Activated T-cell treated with anti-CD3 and anti-CD28 coated beads for 48 hours (primary cell): ENCODE measurements around the gene COL1A1.

Experiments used
- DNase-seq: peaks from one replicate; pipeline ENCODE4 v3.0.0-alpha.2; 2020; ENCODE audit warnings: low read depth

Gene COL1A1

DNA sequence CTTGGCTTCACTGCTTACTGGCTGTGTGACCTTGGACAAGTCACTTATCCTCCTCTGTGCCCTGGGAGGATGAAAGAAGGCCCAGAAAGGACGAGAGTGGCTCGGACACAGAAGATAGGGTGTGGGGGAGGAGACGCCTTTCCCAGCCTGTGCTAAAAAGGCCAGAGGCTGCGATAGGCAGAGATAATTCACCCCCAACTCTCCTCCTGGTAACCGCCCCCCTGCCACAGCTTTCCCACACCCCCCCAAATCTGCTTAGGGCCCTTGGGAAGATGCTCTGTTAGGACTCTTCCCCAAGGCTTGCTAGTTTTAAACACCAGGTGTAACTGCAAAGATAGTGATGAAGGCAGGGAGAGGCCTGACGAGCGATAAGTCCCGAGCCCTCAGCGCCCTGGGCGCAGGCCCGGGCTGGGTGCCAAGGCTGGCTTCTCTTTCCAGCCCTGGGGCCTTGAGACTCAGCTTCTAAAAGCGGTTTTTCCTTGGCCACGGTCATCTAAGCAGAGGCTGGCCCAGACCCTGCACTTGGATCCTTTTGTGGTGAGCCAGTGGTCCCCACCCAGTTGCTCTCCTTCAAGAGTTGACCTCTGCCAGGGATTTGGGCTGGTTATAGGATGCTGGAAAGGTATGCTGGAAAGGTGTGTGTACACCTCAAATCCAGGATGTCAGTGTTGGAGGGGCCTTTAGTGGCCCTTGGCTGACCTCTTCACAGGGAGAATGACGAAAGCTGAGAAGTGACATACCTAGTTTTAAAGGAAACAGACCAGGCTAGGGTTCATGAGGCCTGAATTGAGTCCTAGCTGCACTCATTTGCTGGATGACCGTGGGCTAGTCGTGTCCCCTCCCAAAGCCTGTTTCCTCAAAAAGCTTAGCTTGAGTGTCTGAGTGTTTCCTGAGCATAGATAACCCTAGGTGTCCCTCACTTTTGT is 47.5 kb downstream of the COL1A1 start:
- DNase-seq, result no peak

DNA sequence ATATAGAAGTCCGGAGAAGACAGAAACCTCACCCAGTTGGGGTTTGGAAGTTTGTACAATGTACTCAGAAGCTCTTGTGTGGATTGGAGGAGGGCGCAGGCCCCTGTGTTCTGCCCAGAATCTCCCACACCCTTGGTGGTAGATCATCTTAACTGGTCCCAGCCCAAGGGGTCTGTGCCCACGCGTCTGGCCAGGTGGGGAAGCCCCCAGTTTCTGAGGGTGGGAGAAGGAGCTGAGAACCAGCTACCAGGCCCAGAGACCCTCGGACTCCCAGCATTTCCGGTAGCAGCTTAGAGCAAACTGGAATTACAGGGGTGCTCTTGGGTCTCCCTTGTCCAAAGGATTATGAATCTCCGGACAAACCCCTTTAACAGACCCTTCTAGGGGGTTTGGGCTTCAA is 48.7 kb downstream of the COL1A1 start:
- DNase-seq, result no peak

DNA sequence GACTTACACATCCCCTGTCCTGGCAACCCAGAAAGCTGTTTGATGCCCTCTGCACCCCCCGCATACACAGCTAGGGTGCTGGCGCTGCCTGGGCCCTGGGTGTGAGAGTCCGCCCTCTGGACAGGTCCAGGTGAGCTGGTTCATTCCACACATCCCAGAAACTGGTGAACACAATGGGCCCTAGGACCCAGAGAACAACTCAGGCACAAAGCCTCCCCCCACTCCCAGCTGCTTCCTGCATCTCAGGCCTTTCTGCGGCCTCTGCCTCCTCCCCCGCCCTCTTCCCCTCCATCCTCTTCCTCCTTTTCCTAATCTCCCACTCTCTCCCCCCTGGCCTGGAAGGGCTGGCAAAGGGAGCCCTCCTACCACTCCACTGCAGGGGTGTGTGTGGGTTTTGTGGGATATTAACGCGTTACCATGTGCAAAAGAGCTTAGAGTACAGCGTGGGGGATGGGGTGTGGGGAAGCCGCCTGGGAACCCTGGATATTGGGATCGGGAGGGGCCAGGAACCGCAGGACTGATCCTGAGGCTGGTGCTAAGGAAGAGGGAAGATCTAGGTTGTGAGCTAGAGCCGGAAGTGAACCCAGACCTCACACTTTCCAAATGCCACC is 49.4 kb downstream of the COL1A1 start:
- no peak for DNase-seq

DNA sequence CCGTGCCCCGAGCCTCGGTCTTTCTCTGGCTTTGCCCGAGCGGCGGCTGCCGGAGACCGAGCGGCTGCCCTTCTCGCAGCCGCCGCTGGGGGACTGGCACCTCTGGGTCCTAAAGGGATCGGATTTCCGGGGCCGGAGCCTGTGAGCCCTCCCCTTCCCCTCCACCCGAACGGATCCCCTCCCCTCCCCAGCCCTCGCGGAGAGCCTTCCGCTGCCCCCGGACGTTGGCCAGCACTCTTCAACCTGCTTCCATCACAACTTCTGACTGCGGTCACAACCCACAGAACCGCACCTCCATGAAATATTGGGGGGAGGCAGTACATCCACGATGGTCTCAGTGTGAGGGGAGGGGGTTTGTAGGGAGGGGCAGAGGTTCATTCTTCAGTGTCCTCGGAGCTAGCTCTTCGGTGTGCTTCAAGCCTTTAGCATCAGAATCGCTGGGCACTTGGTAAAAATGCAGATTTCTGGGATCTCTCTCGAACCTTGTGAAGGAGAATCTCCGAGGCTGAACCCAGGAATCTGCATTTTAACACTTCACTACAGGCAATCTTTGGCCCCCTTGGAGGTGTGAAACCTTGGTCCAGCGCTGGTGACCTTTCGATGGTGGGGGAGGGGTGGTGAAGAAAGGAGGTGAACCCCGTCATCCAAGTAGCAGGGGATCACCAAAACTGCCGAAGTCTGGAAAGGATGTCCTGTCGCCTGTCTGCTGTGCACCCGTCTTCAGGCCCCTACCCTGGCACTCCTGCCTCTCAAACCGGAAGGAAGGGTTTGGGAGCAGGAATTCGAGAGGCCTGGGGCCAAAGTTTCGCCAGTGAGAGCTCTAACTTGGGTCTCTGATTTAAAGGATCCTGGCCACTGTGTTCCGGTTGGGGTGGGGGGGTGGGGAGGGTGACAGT is 50.1 kb downstream of the COL1A1 start:
- peak; percentile 87 for DNase-seq

DNA sequence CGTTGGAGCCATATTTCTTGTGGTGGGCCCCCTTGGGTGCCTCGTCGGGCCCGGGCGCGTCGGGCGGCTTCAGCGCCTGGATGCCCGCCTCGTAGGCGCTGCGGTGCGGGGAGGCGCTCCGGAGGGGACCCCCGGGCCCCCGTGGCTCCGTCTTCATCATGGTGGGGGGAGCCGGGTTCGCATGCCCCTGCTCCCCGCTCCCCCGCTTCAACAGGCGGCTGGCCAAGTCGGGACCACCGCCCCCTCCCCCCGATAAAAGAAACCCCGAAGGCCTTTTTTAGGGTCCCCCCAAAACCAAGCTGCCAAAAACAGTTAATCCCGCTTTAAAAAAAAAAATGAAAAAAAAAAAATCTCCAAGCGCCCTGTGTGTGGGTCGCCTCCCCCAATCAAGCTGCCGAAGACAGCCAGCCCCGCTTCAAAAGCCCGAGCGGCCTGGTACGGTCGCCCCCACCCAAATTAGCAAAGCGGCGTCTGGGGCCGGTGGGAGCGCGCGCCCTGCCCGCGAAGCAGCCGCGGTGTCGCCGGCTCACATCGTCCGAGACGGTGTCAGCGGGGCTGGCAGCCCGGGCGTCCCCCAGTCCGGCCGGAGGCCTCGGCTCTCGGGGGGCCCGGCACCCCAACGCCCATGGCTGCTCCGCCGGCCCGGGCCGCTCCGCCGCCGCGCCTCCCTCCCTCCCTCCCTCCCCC is 50.9 kb downstream of the COL1A1 start, which contains the start of gene PPP1R9B:
TSS of gene PPP1R9B (minus strand) at position 324 of the 687 bp plus-strand sequence. CDS start at position 160, 164 bp downstream.
- DNase-seq, result no peak

DNA sequence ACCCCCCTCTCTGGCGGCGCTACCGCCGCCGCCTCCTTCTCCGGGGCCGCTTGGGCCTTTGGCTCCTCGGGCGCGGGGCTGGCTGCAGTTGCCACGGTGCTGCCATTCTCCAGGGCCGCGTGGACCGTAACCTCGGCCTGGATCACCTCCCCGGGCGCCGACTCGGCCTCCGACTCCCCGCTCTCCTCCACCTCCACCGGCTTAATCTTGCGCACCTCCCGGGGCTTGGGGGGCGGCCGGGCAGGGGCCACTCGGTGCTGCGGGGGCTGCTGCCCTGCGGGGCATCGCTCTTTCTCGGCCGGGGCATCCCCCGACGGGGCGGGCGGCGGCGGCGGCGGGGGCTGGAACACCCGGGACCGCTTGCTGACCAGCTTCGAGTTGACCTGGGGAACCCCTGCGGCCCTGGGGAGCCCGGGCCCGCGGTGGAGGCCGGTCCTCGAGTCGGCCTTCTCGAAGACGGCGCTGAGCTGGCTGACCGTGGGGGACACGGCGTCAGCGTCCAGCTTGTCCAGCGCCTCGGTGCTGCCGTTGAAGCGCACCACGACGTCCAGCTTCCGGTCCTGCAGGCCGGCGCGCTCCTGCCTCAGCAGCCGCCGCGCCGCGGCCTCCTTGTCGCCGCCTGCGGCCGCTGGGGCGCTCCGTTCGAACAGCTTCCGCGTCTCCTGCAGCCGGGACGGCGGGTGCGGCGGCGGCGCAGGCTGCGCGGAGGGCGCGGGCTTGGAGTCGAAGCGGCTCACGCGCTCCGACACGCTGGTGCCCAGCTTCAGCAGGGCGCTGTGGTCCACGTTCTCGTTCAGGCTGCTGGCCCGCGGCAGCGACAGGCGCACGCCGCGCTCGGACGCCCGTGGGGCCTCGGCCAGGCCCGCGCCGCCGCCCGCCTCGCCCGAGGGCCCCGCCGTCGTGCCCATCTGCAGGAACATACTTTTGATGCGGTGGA is 51.7 kb downstream of the COL1A1 start:
- no peak for DNase-seq

DNA sequence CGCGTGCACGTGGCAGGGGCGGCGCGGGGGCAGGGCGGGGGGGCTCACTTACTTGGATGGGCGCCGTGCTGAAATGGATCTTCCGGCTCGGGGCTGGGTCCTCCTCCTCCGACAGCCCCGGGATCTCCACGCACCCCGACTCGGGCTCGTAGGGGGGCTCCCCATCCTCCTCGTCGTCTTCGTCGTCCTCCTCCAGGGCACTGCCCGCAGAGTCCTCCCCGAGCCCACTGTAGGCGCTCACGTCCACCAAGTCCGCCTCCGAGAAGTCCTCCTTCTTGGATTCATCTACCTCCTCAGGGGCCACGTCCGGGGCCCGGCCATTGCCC is 52.4 kb downstream of the COL1A1 start:
- no peak for DNase-seq

DNA sequence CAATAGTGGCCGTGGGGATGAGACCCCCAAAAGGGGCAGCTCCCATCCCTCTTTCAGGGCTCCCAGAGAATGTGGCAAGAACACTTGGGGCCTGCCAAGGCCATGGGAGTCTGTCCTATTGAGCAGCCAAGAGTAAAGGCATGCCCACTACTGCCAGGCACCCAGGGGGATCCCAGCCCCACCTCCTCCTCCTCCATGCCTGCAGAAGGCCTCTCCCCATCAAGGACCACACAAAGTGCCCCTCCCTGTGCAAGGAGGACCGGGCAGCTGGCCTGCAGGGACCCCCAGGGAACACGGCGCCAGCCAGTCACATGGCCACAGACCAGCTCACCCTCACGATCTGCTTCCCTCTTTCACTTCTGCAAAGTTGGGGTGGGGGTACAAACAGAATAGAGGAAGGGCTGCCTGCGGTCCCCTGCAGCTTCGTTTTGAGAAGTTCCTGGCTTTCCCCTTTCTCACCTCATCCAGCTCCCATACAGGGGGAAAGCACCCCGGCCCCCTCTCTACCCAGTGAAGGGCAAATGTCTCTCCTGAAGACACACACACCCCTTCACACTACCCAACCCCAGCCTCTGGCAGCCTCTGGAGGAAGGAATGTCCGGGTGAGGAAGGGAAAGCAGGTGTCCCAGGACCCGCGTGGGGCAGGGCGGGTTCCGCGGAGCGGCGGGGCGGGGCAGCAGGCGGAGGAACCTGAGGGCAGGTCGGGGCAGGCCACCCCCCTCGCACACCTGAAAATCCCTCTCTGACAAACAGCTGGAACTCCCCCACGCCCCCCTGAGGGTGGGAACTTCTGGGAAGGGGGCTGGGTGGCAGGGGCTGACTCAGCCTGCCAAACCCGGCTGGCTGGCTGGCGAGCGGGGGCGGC is 53.0 kb downstream of the COL1A1 start:
- DNase-seq, result peak; percentile 75

DNA sequence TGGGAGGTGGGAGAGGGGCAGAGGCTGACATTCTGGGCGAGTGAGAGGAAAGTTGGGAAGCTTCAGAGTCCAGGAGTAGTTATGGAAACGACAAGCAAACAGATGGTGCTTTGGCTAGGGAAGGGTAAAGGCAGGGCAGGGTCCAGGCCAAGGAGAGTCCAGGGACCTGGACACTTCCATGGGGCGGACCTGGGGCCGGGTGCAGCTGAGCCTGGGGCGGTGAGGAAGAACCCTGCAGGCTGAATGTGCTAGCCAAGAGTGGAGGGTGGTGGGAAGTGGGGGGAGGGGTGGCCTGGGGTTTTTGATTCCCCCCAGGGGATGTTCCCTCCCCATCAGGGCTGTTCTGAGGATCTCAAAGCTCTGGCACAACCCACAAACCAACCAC is 53.6 kb downstream of the COL1A1 start:
- no peak for DNase-seq

DNA sequence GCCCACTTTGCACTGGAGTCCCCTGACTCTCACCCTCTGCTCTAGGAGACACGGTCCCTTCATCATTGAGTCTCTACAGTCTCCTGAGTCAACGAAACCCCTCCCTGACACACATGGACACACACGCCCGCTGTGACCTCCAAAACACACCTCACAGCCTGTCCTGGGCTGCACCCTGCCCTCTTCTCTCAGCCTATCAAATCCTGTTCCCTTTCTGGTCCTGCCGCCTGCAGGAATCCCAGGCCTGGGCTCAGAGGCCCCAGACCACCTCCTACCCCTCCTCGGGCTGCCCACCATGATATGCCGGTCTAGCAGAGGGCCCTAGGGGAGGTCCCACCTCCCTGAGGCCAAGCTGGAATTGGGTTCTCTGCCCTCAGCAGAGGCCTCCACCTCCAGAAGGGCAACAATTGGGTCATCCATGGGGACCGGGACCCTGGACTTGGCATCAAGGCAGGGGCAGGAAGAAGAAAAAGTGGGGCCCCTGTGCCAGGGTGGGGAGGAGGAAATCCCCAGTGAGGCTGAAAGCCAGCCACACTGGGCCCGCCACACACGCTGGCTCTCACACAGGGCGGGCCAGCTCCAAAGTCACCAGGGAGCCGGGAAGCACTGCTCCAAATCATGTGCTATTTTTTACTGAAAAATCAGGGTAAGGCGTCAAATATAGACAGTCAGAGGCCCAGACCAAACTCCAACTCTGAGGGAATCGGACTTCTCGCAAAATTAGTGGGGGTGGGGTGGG is 54.3 kb downstream of the COL1A1 start:
- no peak for DNase-seq

DNA sequence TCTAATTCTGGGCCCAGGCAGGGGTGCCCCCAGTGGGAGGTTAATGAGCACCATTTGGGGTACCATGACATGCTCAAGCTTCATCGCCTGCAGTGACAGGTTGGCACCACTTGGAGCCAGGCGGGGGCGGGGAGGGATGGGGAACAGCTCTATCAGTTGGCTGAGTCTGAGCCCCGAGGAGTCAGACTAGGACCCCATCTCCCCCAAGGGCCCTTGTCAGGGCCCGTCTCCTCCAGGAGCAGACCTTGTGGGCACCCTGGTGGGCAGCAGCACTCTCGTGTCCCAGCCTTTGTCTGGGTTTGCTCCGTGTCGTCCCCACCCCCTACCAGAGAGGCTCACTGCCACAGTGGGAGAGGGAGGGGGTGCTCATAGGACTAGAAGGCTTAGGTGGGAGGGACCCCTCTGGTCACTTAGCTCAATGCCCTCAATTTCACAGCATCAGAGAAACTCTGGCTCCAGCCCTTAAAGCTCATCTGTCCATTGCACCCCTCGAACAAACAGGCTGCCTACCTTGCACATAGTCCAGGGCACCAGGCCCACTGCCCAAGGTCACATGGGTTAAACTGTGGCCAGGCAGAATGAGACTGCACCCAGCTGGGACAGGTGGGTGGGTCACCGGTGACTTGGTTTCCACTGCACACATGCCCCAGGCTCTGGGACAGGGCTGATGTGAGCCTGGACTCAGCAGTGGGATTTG is 55.1 kb downstream of the COL1A1 start:
- no peak for DNase-seq

DNA sequence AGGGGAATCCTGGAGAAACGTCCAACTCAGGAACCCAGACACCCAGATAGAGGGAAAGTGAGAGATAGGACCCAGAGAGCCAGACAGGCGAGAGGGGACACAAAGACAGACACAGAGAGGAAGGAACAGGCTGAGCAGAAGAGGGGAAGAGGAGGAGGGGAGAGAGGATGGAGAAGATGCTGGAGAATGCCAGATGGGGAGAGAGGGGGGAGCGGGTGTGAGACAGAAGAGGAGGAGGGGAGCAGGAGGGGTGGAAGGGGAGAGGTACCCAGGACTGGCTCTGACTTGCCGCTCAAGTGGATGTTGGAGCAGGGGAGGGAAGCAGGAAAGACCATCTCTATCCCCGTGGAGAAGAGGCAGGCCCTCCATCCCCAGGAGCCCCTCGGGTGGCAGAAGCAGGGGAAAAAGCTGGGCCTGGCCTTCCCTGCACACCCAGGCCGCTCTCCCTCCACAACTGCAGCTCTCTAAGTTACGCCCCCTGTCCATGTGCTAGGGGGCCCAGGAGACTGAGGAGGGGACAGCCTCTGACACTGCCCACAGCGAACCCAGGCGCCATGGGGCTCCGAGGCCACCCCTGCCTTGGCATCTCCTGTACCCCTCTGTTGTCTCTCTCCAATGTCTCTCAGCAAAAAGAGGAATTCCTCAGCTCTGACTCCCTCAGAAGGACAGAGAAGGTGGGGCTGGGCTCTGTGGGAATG is 55.8 kb downstream of the COL1A1 start:
- no peak for DNase-seq

DNA sequence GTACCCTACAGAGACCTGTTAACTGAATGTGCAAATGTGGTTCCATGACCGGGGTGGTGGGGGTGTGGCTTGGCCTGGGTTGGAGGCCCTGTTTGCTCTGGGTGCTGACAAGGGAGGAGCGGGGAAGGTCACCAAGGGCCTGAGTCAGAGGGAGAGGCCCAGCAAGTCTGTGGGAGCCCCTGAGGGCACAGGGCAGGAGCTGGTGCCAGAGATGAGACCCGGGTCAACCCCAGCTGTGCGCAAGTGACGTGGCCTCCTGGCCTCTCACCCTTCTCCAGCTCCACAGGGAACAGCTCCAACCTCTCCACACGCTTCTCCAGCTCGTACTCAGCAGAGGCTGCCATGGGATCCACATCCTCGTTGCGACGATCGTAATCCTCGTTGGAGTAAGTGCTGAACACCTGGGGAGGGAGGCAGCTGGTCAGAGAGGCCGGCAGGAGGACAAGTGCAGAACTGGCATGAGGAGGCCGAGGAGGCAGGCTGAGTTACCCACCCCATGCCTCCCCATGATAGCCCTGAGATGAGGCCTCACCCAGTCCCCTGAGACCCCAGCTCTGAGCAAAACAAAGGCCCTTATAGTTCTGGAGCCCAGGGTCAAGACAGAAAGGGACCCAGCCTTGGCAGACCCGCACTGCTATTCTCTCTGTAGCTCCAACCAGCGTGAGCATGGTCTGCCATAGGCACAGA is 56.4 kb downstream of the COL1A1 start:
- DNase-seq, result no peak

DNA sequence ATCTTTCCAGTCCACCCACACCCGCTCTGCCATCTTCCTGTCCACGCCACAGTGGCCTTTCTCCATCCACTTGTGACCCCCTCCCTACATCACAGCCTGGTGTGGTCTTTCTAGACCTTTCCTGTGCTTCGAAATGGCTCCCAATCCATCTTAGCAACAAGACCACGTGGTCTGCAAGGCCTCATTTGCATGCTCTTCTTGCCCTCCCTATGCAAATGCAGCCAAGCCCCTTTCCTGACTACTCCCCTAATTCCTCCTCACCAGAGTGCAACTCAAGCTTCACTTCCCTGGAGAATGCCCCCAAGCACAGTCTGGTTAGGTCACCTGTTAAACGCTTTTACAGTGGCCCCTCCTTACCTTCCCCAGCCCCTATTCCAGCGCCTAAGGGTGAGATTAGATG is 57.1 kb downstream of the COL1A1 start:
- DNase-seq, result no peak

DNA sequence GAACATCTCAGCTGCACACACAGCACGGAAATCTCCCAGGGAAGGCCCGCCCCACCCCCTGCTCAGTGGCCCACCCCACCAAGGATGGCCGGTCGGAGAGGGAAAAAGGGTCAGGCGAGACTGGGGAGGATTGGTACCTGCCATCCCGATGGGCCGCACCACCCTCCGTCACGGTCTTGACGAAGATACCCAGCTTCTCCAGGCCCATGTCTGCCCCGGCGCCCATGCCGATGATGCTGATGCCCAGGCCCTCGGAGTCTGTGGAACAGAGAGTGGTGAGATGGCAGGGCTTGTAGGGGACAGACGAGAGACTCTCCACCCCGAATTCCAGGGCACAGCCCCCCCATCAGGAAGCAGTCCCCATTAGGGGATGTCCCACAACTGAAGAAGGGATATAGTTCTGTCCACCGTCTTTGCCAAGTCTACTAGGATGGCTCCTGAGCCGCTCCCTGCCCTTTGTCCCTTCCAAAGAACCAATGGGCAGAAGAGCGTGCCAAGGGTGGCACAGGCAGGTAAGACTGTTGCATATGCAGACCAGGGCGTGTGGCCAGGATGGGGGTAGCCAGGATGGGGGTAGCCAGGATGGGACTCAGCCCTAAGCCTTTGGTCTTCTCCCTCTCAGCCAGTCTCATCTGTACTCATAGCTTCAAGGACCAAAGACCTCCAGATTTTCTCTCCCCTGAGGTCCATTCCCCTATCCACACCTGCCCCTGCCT is 57.8 kb downstream of the COL1A1 start:
- DNase-seq, result no peak

DNA sequence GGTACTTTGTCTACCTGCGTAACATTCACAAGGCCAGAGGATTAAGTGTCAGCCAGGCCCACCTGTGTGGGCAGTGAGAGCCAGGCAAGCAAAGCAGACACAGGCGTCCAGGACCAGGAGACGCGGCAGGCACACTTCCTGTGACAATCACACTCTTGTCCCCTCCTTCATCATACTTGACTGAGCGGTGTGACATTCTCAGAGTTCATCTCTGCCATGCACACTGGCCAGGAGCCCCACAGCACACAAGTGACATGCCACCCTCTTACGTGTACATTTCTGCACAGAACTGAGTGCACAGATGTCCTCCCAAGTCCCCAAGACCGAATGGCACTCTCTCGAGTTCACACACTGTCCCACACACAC is 59.7 kb downstream of the COL1A1 start:
- DNase-seq, result no peak
